ENCODE measurements around the gene IL17D. TPM values are rescaled to one million over a fixed set of nuclear protein-coding genes. Genes with fewer than 3 reads are reported as not detected.

IL17D gene
- total and polyA plus RNA-seq, 10 of the 15 experiments (the other 5 are each of a cell fraction or from before 2014, with no cell fraction given): 0.03 to 1.6 (median 0.33) TPM

- no peak for TF ChIP-seq PML (IDR thresholded peaks at IDR 0.05; ENCODE audit: low read length)
- no peak for TF ChIP-seq SREBF2 (IDR thresholded peaks at IDR 0.05; ENCODE audit: low read length)
- TF ChIP-seq WRNIP1 (IDR thresholded peaks at IDR 0.05; ENCODE audit: borderline replicate concordance, low read depth, low read length): no peak
Observed at GRCh38 chr13:20720499-20720898, 17.0 kb downstream of the IL17D start (continued).

GRCh38 chr13:20721058-20721453 lies 17.6 kb downstream of the IL17D start:
- TF ChIP-seq TCF7 (IDR thresholded peaks at IDR 0.05; ENCODE audit: borderline replicate concordance) (no peak), NFYA (IDR thresholded peaks at IDR 0.05; ENCODE audit: borderline replicate concordance, low read depth, low read length) (no peak), POLR2AphosphoS2 (IDR thresholded peaks at IDR 0.05; ENCODE audit: low read depth, low read length) (no peak), ELK1 (IDR thresholded peaks at IDR 0.05; ENCODE audit: low read depth, low read length) (no peak), IRF5 (IDR thresholded peaks at IDR 0.05; ENCODE audit: borderline replicate concordance) (no peak), CHD1 (IDR thresholded peaks at IDR 0.05; ENCODE audit: low read depth, low read length) (no peak)
- ChIA-PET CTCF (interaction anchor here (1.8 kb wide), 1 partner anchor 9 kb away, joined by 5 read pairs; no protein-coding TSS in a partner anchor), SMC1A (ENCODE audit: uncharacterized antibody, unreplicated experiment) (no interaction called here), POLR2A (no interaction called here), RAD21 (ENCODE audit: unreplicated experiment) (no interaction called here)
- H3K79me2 ChIP-seq (ENCODE audit: control insufficient read depth, insufficient read depth, low read length): no peaks in the 10 kb centered on the region
- no peak for DNase-seq (ENCODE audit: low read depth, low spot score)
- no peak overlapping the region for H3K27ac ChIP-seq (ENCODE audit: control insufficient read depth, insufficient read depth)
- no peak for ATAC-seq
- in situ Hi-C loops (cut with MboI): no loop called here
- H3K9ac ChIP-seq (ENCODE audit: control insufficient read depth, insufficient read depth, low read length): no peak overlapping the region
- H3K4me3 ChIP-seq: no peak overlapping the region
- BruUV-seq (replicated peaks): no TSS peak
- H3K4me1 ChIP-seq (ENCODE audit: control insufficient read depth, insufficient read depth, low read length): no peaks in the 10 kb centered on the region
- 77% methylated on average over 16 of the region's 16 CpGs for WGBS (ENCODE audit: insufficient coverage, insufficient replicate concordance, low lambda C conversion rate, missing lambda C conversion rate)
- peaks cover 0 to 3% of the 10 kb centered on the region in 2 experiments; a peak in 3 of 4 replicates for H3K27me3 ChIP-seq (replicated peaks in 1 of 2; ENCODE audit: control insufficient read depth in 2 of 2, insufficient read depth in 2 of 2, low read length in 1 of 2)
- H4K20me1 ChIP-seq (ENCODE audit: control insufficient read depth, insufficient read depth): no peaks in the 10 kb centered on the region
- FAIRE-seq: no peak
- no peak overlapping the region for H3K4me2 ChIP-seq (ENCODE audit: control insufficient read depth, insufficient read depth)
- H3K36me3 ChIP-seq (ENCODE audit: control insufficient read depth in 2 of 2, insufficient read depth in 2 of 2, low read length in 1 of 2): no peaks in the 10 kb centered on the region
- H2AFZ ChIP-seq (ENCODE audit: control insufficient read depth, low read depth, low read length): no peak overlapping the region
- intact Hi-C loops (cut with micrococcal nuclease; ENCODE audit: unreplicated experiment): no loop called here
- no peaks in the 10 kb centered on the region for H3K9me3 ChIP-seq (replicated peaks; ENCODE audit: control insufficient read depth, insufficient read depth, low read length)
